ENCODE results near the gene EMILIN2. TPM values are rescaled to one million over a fixed set of nuclear protein-coding genes. Genes with fewer than 3 reads are reported as not detected.
A peak's percentile ranks its signal among the peaks of the same experiment; 100 is the strongest.

EMILIN2 gene
- total and polyA plus RNA-seq, 8 donors = 0.43 to 11.0 (median 3.4) TPM

- Histone ChIP-seq H3K4me3 (no peak overlapping the region), H3K27me3 (no peaks in the 10 kb centered on the region), H3K4me1 (no peaks in the 10 kb centered on the region), H3K36me3 (no peaks in the 10 kb centered on the region), H3K27ac (no peak overlapping the region), H3K9me3 (no peaks in the 10 kb centered on the region)
- TF ChIP-seq, protein P1, sequence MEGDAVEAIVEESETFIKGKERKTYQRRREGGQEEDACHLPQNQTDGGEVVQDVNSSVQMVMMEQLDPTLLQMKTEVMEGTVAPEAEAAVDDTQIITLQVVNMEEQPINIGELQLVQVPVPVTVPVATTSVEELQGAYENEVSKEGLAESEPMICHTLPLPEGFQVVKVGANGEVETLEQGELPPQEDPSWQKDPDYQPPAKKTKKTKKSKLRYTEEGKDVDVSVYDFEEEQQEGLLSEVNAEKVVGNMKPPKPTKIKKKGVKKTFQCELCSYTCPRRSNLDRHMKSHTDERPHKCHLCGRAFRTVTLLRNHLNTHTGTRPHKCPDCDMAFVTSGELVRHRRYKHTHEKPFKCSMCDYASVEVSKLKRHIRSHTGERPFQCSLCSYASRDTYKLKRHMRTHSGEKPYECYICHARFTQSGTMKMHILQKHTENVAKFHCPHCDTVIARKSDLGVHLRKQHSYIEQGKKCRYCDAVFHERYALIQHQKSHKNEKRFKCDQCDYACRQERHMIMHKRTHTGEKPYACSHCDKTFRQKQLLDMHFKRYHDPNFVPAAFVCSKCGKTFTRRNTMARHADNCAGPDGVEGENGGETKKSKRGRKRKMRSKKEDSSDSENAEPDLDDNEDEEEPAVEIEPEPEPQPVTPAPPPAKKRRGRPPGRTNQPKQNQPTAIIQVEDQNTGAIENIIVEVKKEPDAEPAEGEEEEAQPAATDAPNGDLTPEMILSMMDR (IDR thresholded peaks at IDR 0.05) = no peak
- DNase-seq (no peak), FAIRE-seq (no peak), ATAC-seq (no peak)
- intact Hi-C loops (cut with DNase I) = no loop called here
- WGBS, 2 donors = 78 to 84% methylated on average over 2 of the region's 2 CpGs
Observed at GRCh38 chr18:2823202-2823601, 23.6 kb upstream of the EMILIN2 start.

DNA sequence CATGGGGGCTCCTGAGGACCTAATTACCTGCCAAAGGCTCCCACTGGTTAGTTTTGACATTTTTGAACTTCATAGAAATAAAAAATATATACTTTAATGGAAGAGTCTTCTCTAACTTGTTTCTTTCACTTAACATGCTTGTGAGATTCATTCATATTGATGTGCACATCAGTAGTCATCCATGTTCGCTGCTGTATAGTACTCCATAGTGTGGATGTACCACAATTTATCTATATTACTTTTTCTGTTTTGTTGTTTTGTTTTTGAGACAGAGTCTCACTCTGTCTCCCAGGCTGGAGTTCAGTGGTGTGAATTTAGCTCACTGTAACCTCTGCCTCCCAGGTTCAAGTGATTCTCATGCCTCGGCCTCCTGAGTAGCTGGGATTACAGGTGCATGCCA, 22.8 kb upstream of the EMILIN2 start:
- H3K27me3 ChIP-seq = no peaks in the 10 kb centered on the region
- WGBS, 2 donors = 94 to 95% methylated on average over 2 of the region's 2 CpGs
- no peak overlapping the region for H3K27ac ChIP-seq
- DNase-seq = no peak
- TF ChIP-seq, protein P1 (IDR thresholded peaks at IDR 0.05) = no peak
- H3K36me3 ChIP-seq = no peaks in the 10 kb centered on the region
- H3K9me3 ChIP-seq = no peaks in the 10 kb centered on the region
- FAIRE-seq = no peak
- H3K4me3 ChIP-seq = no peak overlapping the region
- intact Hi-C loops (cut with DNase I) = no loop called here
- no peaks in the 10 kb centered on the region for H3K4me1 ChIP-seq
- ATAC-seq = no peak

DNA sequence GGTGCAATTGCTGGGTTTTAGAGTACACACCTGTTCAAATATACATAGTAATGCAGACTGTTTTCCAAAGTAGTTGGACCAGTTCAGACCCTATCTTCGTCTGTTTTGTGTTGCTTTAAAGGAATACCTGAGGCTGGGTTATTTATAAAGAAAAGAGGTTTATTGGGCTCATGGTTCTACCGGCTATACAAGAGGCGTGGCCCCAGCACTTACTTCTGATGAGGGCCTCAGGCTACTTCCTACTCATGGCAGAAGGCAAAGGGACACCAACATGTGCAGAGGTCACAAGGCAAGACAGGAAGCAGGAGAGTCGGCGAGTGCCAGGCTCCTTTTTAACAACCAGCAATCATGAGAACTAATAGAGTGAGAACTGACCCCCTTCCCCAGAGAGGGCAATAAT, 21.9 kb upstream of the EMILIN2 start:
- DNase-seq = no peak
- WGBS, 2 donors = 88 to 89% methylated on average over 5 of the region's 5 CpGs

GRCh38 chr18:2825613-2826175, 21.1 kb upstream of the EMILIN2 start:
- no peak for ATAC-seq
- Histone ChIP-seq H3K36me3 (no peaks in the 10 kb centered on the region), H3K27me3 (no peaks in the 10 kb centered on the region), H3K27ac (no peak overlapping the region), H3K9me3 (no peaks in the 10 kb centered on the region), H3K4me1 (no peaks in the 10 kb centered on the region), H3K4me3 (no peak overlapping the region)
- DNase-seq = no peak
- WGBS, 2 donors = 90% methylated on average over 3 of the region's 3 CpGs
- intact Hi-C loops (cut with DNase I) = no loop called here
- FAIRE-seq = no peak
- TF ChIP-seq, protein P1 (IDR thresholded peaks at IDR 0.05) = no peak

More for the DNA sequence above, 21.9 kb upstream of the EMILIN2 start:
- Histone ChIP-seq H3K9me3 (no peaks in the 10 kb centered on the region), H3K4me3 (no peak overlapping the region), H3K27ac (no peak overlapping the region), H3K36me3 (no peaks in the 10 kb centered on the region), H3K4me1 (no peaks in the 10 kb centered on the region), H3K27me3 (no peaks in the 10 kb centered on the region)
- intact Hi-C loops (cut with DNase I) = no loop called here
- no peak for FAIRE-seq
- TF ChIP-seq, protein P1 (IDR thresholded peaks at IDR 0.05) = no peak
- no peak for ATAC-seq

- no peaks in the 10 kb centered on the region for H3K27me3 ChIP-seq
- WGBS, 2 donors = 63 to 70% methylated on average over 10 of the region's 10 CpGs
- H3K4me3 ChIP-seq = no peak overlapping the region
- TF ChIP-seq, protein P1 (IDR thresholded peaks at IDR 0.05) = no peak
- no peak overlapping the region for H3K27ac ChIP-seq
- intact Hi-C loops (cut with DNase I) = no loop called here
- no peaks in the 10 kb centered on the region for H3K9me3 ChIP-seq
- no peaks in the 10 kb centered on the region for H3K4me1 ChIP-seq
- ATAC-seq (peak in 2 of 4 donors; percentile 43 to 71), FAIRE-seq (no peak), DNase-seq (no peak)
- H3K36me3 ChIP-seq = no peaks in the 10 kb centered on the region
Observed at GRCh38 chr18:2826581-2826980, 20.2 kb upstream of the EMILIN2 start.

Measured in pancreas (tissue), 10 donors.